ENCODE data around the gene NBAS. TPM values are rescaled to one million over a fixed set of nuclear protein-coding genes. Genes with fewer than 3 reads are reported as not detected.

The NBAS gene
- polyA plus RNA-seq, 1 donor (not counting 4 experiments of a cell fraction or from before 2014, with no cell fraction given): 27.9 TPM

- dilution Hi-C loops (cut with MboI; ENCODE audit: extremely low pct_ligation_motif_present, low sequenced_read_pairs): no loop called here
- TF ChIP-seq CTCF (optimal IDR thresholded peaks at IDR 0.05 in 1 of 3, IDR thresholded peaks at IDR 0.05 in 1 of 3, conservative IDR thresholded peaks at IDR 0.05 in 1 of 3; ENCODE audit: extremely low read depth in 1 of 3, insufficient read depth in 2 of 3, low read length in 3 of 3): no peak
- H3K9me3 ChIP-seq (ENCODE audit: control insufficient read depth, low read depth, low read length): no peaks in the 10 kb centered on the region
- H3K36me3 ChIP-seq (ENCODE audit: control insufficient read depth in 2 of 2, extremely low read depth in 1 of 2, insufficient read depth in 2 of 2, low read length in 2 of 2): no peaks in the 10 kb centered on the region
- no peak overlapping the region for H3K4me2 ChIP-seq (ENCODE audit: control insufficient read depth, extremely low read depth, insufficient read depth, low read depth, low read length)
- no peak overlapping the region for H3K27ac ChIP-seq (ENCODE audit: control insufficient read depth, insufficient read depth, low read length)
- no peaks in the 10 kb centered on the region for H3K79me2 ChIP-seq (ENCODE audit: control insufficient read depth, insufficient read depth, low read length)
- H3K9me1 ChIP-seq (ENCODE audit: control insufficient read depth, extremely low read depth, insufficient read depth, low read length): no peaks in the 10 kb centered on the region
- H3K4me1 ChIP-seq (ENCODE audit: control insufficient read depth, extremely low read depth, insufficient read depth, low read length): no peaks in the 10 kb centered on the region
- no peaks in the 10 kb centered on the region for H3K27me3 ChIP-seq (ENCODE audit: control insufficient read depth, extremely low read depth, insufficient read depth, low read length)
- no peak overlapping the region for H3K9ac ChIP-seq (ENCODE audit: control insufficient read depth, extremely low read depth, insufficient read depth, low read length)
- H3K4me3 ChIP-seq (ENCODE audit: control insufficient read depth in 2 of 3, extremely low read depth in 1 of 3, insufficient read depth in 2 of 3, low read depth in 1 of 3, low read length in 3 of 3): no peak overlapping the region
- H4K20me1 ChIP-seq (ENCODE audit: control insufficient read depth, extremely low read depth, insufficient read depth, low read length): no peaks in the 10 kb centered on the region
- no peak overlapping the region for H2AFZ ChIP-seq (ENCODE audit: control insufficient read depth, low read length)
- DNase-seq (ENCODE audit: low read depth, low spot score): no peak
- FAIRE-seq: no peak
Observed at GRCh38 chr2:15117409-15118050, 443.6 kb downstream of the NBAS start.

Other genes with a start within 250 kb of the NBAS start
- gene DDX1, start 30.5 kb upstream of the NBAS start, polyA plus RNA-seq: 73.9 to 140 TPM (median 104 TPM) in 3 replicates

All from keratinocyte (primary cell).